PC-3 (cell line): ENCODE data around the gene PPIP5K1. TPM values are rescaled to one million over a fixed set of nuclear protein-coding genes. Genes with fewer than 3 reads are reported as not detected.
"Not testable (repeated sequence)": the region's sequence is repeated elsewhere in the genome, so short reads cannot be mapped to it uniquely, and the experiment has no call there.

Source experiments
- ATAC-seq: fragments of 200-7000 bp; cut with Tn5 transposase; 2 replicates; pipeline ENCODE4 v1.9.1; 2020; ENCODE audit warnings: mild to moderate bottlenecking, moderate library complexity
- BruUV-seq: library from RNA; stranded (reverse); fragments of 400-500 nt; replicated peaks from 2 replicates; lab custom pipeline; 2021; lab: Mats Ljungman, UMichigan
- CTCF ChIA-PET: fragments of 300-600 bp; sonication (Branson Sonifier 250); formaldehyde crosslinking; loops from one replicate; lab custom pipeline; 2022; ENCODE audit warnings: antibody characterized with exemption; lab: Charles Lee
- POLR2A ChIA-PET: fragments of 300-600 bp; sonication (Branson Sonifier 250); formaldehyde crosslinking; loops from one replicate; lab custom pipeline; 2022; ENCODE audit warnings: antibody characterized with exemption; ENCODE audit not compliant: unreplicated experiment; lab: Charles Lee
- DNase-seq: peaks from one replicate; pipeline ENCODE4 v3.0.0-alpha.2; 2015
- H2AFZ ChIP-seq: fragments of 300-600 bp; sonication (generic); 2 replicates; pipeline ENCODE4 v1.6.0; 2016; ENCODE audit warnings: antibody characterized with exemption, low read length
- H3F3A ChIP-seq: fragments of 300-600 bp; sonication (generic); one replicate; pipeline ENCODE4 v1.6.0; 2017; ENCODE audit warnings: antibody characterized with exemption, low read length, control low read depth, mild to moderate bottlenecking; ENCODE audit not compliant: unreplicated experiment
- H3K27ac ChIP-seq: fragments of 300-600 bp; sonication (generic); 2 replicates; pipeline ENCODE4 v1.5.1; 2016; ENCODE audit warnings: mild to moderate bottlenecking, low read length
- H3K27me3 ChIP-seq: fragments of 300-600 bp; sonication (generic); 2 replicates; pipeline ENCODE4 v1.6.1; 2016; ENCODE audit warnings: low read length, mixed read lengths
- H3K36me3 ChIP-seq: fragments of 300-600 bp; sonication (generic); 2 replicates; pipeline ENCODE4 v1.6.1; 2016; ENCODE audit warnings: low read depth, mixed run types, low read length, mixed read lengths
- H3K4me1 ChIP-seq: fragments of 300-600 bp; sonication (generic); 2 replicates; pipeline ENCODE4 v1.5.1; 2016; ENCODE audit warnings: low read length; ENCODE audit not compliant: insufficient read depth
- H3K4me2 ChIP-seq: fragments of 300-600 bp; sonication (generic); 2 replicates; pipeline ENCODE4 v1.6.0; 2016; ENCODE audit warnings: low read length
- H3K4me3 ChIP-seq: fragments of 300-600 bp; sonication (generic); 2 replicates; pipeline ENCODE4 v1.5.1; 2016; ENCODE audit warnings: mild to moderate bottlenecking, low read length, mixed read lengths
- H3K79me2 ChIP-seq: fragments of 300-600 bp; sonication (generic); 2 replicates; pipeline ENCODE4 v1.6.1; 2017; ENCODE audit warnings: low read length, mixed read lengths
- H3K9ac ChIP-seq: fragments of 300-600 bp; sonication (generic); 2 replicates; pipeline ENCODE4 v1.6.0; 2016; ENCODE audit warnings: mild to moderate bottlenecking, low read length
- H3K9me2 ChIP-seq: fragments of 300-600 bp; sonication (generic); replicated peaks from 2 replicates; pipeline ENCODE4 v1.6.1; 2016; ENCODE audit warnings: mixed run types, low read length, mixed read lengths
- H3K9me3 ChIP-seq: fragments of 300-600 bp; sonication (generic); 2 replicates; pipeline ENCODE4 v1.6.1; 2016; ENCODE audit warnings: low read length, mixed read lengths
- H4K20me1 ChIP-seq: fragments of 300-600 bp; sonication (generic); 2 replicates; pipeline ENCODE4 v1.6.1; 2016; ENCODE audit warnings: low read length, mixed read lengths
- intact Hi-C: fragments of 100-400 bp; cut with micrococcal nuclease; formaldehyde crosslinking; loops from 2 replicates; pipeline ENCODE4 v1.9.0; 2023
- total RNA-seq: library from RNA; depleted of rRNA; stranded (reverse); fragments of >200 nt; gene quantifications from 2 replicates; pipeline ENCODE4 v1.2.3, GENCODE V29; 2014

Gene PPIP5K1
- total RNA-seq, 1 experiment from 2014 or later = 19.8 TPM

- H3K4me2 ChIP-seq, H3K9me2 ChIP-seq, H2AFZ ChIP-seq, POLR2A ChIA-PET, DNase-seq, H3K4me3 ChIP-seq, H3K79me2 ChIP-seq, H3K27ac ChIP-seq, intact Hi-C loops, CTCF ChIA-PET, H3K27me3 ChIP-seq, BruUV-seq, H3K36me3 ChIP-seq, ATAC-seq, H3K9me3 ChIP-seq, H3K9ac ChIP-seq, H3F3A ChIP-seq, H3K4me1 ChIP-seq, H4K20me1 ChIP-seq: not testable (repeated sequence)
These were observed 28.7 kb upstream of the PPIP5K1 start, which contains the start of gene STRC for GRCh38 chr15:43618700-43619099. TSS of gene STRC (minus strand) at chr15:43618800. CDS start at chr15:43618722, 78 bp downstream.

GRCh38 chr15:43617750-43618149, 27.7 kb upstream of the PPIP5K1 start:
- H3K36me3 ChIP-seq, ATAC-seq, intact Hi-C loops, DNase-seq, H2AFZ ChIP-seq, CTCF ChIA-PET, H3K4me3 ChIP-seq, H4K20me1 ChIP-seq, H3F3A ChIP-seq, H3K27ac ChIP-seq, H3K79me2 ChIP-seq, H3K9me3 ChIP-seq, BruUV-seq, POLR2A ChIA-PET, H3K27me3 ChIP-seq, H3K9ac ChIP-seq, H3K4me1 ChIP-seq, H3K4me2 ChIP-seq, H3K9me2 ChIP-seq: not testable (repeated sequence)

- H3K4me3 ChIP-seq, H3K27me3 ChIP-seq, intact Hi-C loops, H3K27ac ChIP-seq, H3K4me2 ChIP-seq, H3F3A ChIP-seq, H3K36me3 ChIP-seq, H3K9me2 ChIP-seq, BruUV-seq, H3K79me2 ChIP-seq, CTCF ChIA-PET, H2AFZ ChIP-seq, H4K20me1 ChIP-seq, H3K4me1 ChIP-seq, H3K9ac ChIP-seq, POLR2A ChIA-PET, H3K9me3 ChIP-seq: not testable (repeated sequence)
- peak; percentile 67 for ATAC-seq
- peak; percentile 51 for DNase-seq
These were observed 12.2 kb upstream of the PPIP5K1 start for GRCh38 chr15:43602233-43602632.

- BruUV-seq, ATAC-seq, H3K9ac ChIP-seq, H3K4me2 ChIP-seq, H2AFZ ChIP-seq, DNase-seq, H3K9me2 ChIP-seq, H3K36me3 ChIP-seq, H3K4me3 ChIP-seq, H4K20me1 ChIP-seq, POLR2A ChIA-PET, CTCF ChIA-PET, intact Hi-C loops, H3K27me3 ChIP-seq, H3K4me1 ChIP-seq, H3F3A ChIP-seq, H3K79me2 ChIP-seq, H3K9me3 ChIP-seq, H3K27ac ChIP-seq: not testable (repeated sequence)
These were observed 10.2 kb upstream of the PPIP5K1 start for GRCh38 chr15:43600200-43600599.

GRCh38 chr15:43599131-43599530, 9.1 kb upstream of the PPIP5K1 start:
- H3K9me2 ChIP-seq, H3K4me1 ChIP-seq, BruUV-seq, H3K27me3 ChIP-seq, H2AFZ ChIP-seq, H3K27ac ChIP-seq, intact Hi-C loops, H3F3A ChIP-seq, DNase-seq, H3K9me3 ChIP-seq, H4K20me1 ChIP-seq, POLR2A ChIA-PET, ATAC-seq, H3K4me2 ChIP-seq, H3K4me3 ChIP-seq, H3K79me2 ChIP-seq, H3K36me3 ChIP-seq, CTCF ChIA-PET, H3K9ac ChIP-seq: not testable (repeated sequence)

- H3K36me3 ChIP-seq, intact Hi-C loops, H3K9me3 ChIP-seq, H3K4me3 ChIP-seq, POLR2A ChIA-PET, H3K4me2 ChIP-seq, H3K27ac ChIP-seq, DNase-seq, H3K9me2 ChIP-seq, CTCF ChIA-PET, H4K20me1 ChIP-seq, H3K9ac ChIP-seq, H3K27me3 ChIP-seq, H3K4me1 ChIP-seq, H2AFZ ChIP-seq, H3K79me2 ChIP-seq, H3F3A ChIP-seq: not testable (repeated sequence)
- ATAC-seq = peak; percentile 57
- BruUV-seq = TSS peak; percentile 57
These were observed 3.6 kb upstream of the PPIP5K1 start, which contains the start of gene CKMT1B for GRCh38 chr15:43593328-43594190. TSS of gene CKMT1B (plus strand) at chr15:43594027. CDS start at chr15:43594219, 192 bp downstream.
